GM18517 (cell line): ENCODE measurements around the gene FCER1G.

Experiments
- ATAC-seq: cut with Tn5 transposase; IDR thresholded peaks from one replicate; pipeline ENCODE4 v1.9.1; 2021; ENCODE audit warnings: mild to moderate bottlenecking, moderate library complexity; ENCODE audit not compliant: unreplicated experiment

Gene FCER1G

GRCh38 chr1:161215076-161215475, at the start of gene FCER1G:
Gene FCER1G, plus strand, starts transcription at chr1:161215295. Its CDS starts 27 bp downstream, at chr1:161215322.
- no peak for ATAC-seq

GRCh38 chr1:161165742-161166668, 49.1 kb upstream of the FCER1G start, which contains the start of gene PPOX:
Gene PPOX, plus strand, starts transcription at chr1:161166426. Its CDS starts 422 bp downstream, at chr1:161166848.
- peak; percentile 88 for ATAC-seq

GRCh38 chr1:161166669-161167548, 48.2 kb upstream of the FCER1G start:
- no peak for ATAC-seq

- ATAC-seq: no peak
Measured at GRCh38 chr1:161168906-161169305, 46.2 kb upstream of the FCER1G start.

GRCh38 chr1:161171191-161171590, 43.9 kb upstream of the FCER1G start:
- ATAC-seq: no peak

- ATAC-seq: no peak
Measured at GRCh38 chr1:161171696-161172095, 43.4 kb upstream of the FCER1G start.

- no peak for ATAC-seq
Measured at GRCh38 chr1:161172349-161172748, 42.7 kb upstream of the FCER1G start.

GRCh38 chr1:161172776-161173376, 42.2 kb upstream of the FCER1G start:
- no peak for ATAC-seq

- no peak for ATAC-seq
Measured at GRCh38 chr1:161173711-161174110, 41.4 kb upstream of the FCER1G start.

GRCh38 chr1:161174911-161175310, 40.2 kb upstream of the FCER1G start:
- no peak for ATAC-seq

- ATAC-seq: no peak
Measured at GRCh38 chr1:161175771-161176453, 39.2 kb upstream of the FCER1G start.

GRCh38 chr1:161176468-161177111, 38.5 kb upstream of the FCER1G start:
- ATAC-seq: no peak

GRCh38 chr1:161177112-161177935, 37.8 kb upstream of the FCER1G start, which contains the start of gene B4GALT3:
Gene B4GALT3, minus strand, starts transcription at chr1:161177507. Its CDS starts 1,447 bp downstream, at chr1:161176060.
- peak; percentile 58 for ATAC-seq

- no peak for ATAC-seq
Measured at GRCh38 chr1:161177936-161178244, 37.2 kb upstream of the FCER1G start.

GRCh38 chr1:161179698-161180097, 35.4 kb upstream of the FCER1G start:
- no peak for ATAC-seq

- ATAC-seq: no peak
Measured at GRCh38 chr1:161180639-161181038, 34.5 kb upstream of the FCER1G start.

- peak; percentile 44 for ATAC-seq
Measured at GRCh38 chr1:161182214-161182613, 32.9 kb upstream of the FCER1G start.

GRCh38 chr1:161185282-161185682, 29.8 kb upstream of the FCER1G start:
- ATAC-seq: peak; percentile 83

GRCh38 chr1:161185732-161186311, 29.3 kb upstream of the FCER1G start:
- peak; percentile 27 for ATAC-seq
